NCI-H524 treated with DMSO at 0.1 percent for 48 hours (cell line): Measurements from ENCODE around the gene SREK1IP1.

Source experiments
- DNase-seq: peaks from one replicate; lab custom pipeline; 2025; lab: John Stamatoyannopoulos, UW

Gene SREK1IP1

DNA sequence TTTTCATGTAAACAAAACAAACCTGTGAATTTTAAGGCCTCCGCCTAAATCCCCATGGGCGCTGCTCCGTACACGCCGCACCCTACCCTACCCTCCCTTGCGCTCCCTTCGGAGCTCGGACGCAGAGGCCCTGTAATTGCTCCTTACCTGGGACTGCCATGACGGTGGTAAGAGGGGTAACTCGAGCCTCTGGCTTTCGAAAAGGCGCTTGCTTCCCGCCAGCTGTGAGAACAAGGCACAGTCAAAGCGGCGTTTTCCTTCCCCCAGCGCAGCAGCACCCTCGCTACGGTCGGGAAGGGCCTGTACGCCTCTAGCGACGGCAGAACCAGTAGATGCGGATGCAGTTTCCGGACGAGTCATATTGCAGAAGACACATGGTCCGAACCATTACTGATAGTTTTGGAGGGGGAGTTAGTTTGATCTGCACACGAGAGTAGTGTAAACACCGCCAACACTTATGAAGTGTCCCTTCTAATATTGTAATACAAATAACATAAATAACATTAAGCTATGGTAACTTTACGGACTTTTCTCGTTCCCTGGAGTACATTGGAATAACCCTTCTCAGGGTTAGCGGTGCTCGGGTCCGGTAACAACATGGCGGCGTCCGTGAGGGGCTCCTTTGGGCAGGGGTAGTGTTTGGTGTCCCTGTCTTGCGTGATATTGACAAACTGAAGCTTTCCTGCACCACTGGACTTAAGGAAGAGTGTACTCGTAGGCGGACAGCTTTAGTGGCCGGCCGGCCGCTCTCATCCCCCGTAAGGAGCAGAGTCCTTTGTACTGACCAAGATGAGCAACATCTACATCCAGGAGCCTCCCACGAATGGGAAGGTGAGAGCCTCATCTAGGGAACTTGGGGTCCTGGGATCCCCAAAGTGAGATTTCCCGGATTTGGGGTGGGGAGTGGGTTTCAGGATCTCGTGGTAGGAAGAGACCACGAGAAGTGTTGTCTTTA lies at the start of gene SREK1IP1, which contains the start of gene CWC27:
SREK1IP1 (minus strand) TSS at position 334 of the 955 bp plus-strand sequence; CDS start at position 160, 174 bp downstream.
CWC27 (plus strand) TSS at position 573 of the 955 bp plus-strand sequence; CDS start at position 790, 217 bp downstream.
- peak; percentile 80 for DNase-seq

DNA sequence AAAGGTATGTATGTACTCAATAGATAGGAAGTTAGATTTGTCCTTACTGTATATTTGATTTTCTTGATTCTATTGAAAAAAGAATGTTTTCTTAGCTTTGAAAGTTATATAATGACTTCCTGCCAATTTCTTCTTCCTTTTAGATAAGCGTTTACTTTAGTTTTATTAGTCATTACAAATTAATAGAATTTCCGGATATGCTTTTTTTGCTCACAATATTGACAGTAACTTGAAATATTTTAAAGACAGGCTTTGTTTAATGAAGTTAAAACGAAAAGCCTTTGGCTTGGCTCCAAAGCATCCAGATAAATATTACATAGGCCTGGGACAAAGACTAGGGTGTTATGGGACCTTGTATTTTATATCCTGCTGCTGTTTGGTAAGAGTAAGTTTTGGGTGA lies 49.8 kb upstream of the SREK1IP1 start:
- DNase-seq: no peak

DNA sequence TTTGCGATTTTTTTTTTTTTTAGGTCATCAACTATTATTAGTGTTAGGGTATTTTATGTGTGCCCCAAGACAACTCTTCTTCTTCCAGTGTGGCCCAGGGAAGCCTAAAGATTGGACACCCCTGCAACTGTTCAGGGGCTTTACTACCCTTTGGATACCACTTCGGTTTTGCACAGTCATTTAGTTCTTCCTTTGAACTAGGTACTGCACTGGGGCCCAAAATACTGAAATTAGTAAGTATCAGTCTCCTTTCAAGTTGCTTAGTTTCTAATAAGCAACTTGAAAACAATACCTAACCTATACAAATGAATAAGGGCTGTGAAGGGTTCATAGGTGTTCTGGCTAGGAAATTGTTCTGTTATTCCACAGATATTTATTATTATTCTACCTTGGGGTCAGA lies 45.6 kb upstream of the SREK1IP1 start:
- no peak for DNase-seq

DNA sequence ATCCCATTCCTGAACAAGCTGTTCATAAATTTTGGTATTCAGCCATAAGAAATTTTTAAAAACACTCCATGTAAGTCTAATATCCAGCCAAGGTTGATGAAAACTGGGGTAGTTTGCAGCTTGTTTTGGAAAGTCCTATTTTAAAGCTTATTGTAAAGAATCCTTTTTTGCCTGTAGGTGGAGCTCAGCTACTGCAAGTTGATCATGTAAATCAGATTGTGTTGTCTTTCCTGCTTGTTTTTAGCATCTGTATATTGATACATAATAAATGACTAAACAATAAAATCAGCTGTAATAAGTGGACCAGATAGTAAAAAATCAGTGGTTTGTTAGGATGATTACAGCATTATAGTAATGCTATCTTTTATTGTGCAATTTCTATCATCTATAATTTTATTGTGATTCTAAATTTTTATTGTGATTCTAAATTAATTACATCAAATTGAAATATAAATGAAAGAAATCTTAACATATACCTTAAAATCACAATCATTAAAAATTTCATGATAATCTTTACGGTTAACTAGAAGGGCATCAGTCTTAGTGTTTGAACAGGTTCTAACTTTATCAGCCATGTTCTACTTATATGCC lies 42.7 kb upstream of the SREK1IP1 start:
- peak; percentile 26 for DNase-seq

DNA sequence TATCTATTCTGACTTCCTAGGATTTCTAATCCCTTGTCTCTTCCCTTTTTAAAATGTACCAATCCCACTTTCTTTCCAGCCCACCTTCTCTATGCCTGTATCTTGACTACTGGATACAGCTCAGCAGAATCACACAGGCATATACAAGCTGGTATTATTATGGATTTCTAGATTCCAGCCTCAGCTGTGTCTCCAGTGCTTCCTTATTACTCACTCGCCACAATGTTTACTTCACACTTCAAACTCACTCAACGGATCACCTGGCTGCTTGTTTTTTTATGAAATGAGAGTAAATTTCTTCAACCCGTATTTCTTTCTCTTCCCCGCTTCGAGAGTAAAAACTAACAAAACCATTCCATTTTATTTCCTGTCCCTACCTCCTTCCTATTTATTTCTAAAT lies 39.0 kb upstream of the SREK1IP1 start:
- DNase-seq: no peak

DNA sequence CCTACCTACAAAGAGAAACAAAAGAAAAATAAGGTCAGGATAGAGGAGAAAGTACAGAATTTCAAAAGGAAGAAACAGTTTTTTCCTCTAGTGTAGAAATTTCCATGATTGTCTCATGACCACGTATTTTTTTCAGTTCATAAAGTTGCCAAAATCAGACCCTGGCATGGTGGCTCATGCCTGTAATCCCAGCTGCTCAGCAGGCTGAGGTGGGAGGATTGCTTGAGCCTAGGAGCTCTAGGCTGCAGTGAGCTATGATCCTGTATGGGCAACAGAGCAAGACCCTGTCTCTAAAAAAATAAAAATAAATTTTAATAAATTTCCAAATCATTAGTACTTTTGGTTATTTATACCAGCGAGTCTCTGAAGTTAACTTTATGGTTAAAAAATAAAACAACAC lies 38.0 kb upstream of the SREK1IP1 start:
- no peak for DNase-seq

DNA sequence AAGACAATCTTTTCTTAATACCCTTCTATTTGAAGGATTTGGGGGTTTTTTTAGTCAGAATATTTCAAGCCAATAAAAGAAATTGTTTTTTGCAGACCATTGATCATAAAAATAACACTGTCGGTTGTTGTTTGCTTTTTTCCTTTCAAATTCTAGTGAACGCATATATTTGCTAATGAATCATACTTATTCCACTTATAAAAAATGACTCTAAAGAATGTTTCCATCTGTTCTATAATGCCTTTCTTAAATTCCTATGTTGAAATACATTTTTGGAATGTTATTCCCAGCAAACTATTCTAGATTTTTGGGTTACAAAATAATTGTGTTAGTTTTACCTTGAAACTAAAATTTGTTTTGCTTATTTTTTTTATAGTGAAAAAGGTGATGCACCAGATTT lies 32.4 kb upstream of the SREK1IP1 start:
- no peak for DNase-seq

DNA sequence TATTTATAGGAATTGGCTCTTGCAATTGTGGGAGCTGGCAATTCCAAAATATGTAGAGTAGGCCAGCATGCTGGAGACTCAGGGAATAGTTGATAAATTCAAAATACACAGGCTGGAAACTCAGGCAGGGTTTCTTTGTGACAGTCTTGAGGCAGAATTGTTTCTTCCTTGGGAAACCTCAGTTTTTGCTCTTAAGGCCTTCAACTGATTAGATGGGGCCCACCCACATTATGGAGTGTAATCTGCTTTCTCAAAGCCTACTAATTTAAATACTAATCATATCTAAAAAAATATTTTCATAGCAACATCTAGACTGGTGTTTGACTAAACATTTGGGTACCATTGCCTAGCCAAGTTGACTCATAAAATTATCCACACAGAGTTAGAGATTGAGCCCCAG lies 27.8 kb upstream of the SREK1IP1 start:
- no peak for DNase-seq

DNA sequence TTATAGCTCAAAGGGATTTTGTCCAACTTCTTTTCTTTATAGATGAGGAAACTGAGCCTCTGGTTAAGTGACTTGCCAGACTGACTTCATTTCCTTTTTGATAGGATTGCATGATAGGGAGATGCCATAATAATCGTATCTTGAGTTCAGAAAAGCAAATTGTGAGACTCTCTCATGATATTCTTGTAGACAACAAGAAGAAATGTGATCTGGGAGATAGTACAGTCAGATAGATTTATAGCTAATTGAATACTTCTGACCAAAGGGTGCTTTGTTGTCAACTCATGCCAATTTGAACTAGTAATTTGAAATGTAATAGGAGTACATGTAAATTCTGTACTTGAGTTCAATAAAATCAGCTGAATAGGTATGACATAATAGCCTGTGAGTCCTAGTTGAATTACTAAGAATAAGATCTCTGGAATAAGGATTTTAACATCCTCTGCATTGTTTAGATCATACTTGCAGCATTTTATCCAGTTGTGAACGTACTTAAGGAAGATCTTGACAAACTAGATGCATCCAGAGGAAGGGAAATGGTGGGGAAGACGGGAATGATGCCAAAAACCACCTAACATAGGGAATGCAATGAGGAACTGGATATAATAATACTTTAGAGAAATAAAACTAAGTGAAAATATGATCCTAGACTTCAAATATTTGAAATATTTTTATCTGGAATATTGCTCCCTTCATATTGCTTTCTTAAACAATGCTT lies 25.7 kb upstream of the SREK1IP1 start:
- no peak for DNase-seq

DNA sequence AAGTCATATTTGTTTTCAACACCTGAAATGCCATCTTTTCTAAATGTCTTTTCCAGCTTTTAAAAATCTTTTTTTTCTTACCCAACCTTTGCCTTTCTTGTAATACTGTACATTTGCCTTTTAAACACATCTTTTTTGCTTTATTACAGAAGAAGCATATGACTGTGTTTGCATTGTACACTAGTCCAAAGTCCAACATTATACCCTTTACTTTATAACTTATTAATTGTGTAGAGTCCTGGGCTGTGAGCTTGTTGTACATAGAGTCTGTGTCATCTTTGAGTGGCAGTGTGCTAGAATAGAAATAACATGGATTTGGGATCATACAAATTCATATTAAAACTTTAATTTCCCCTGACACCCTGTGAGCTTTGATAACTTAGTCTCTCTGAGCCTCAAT lies 24.0 kb upstream of the SREK1IP1 start:
- DNase-seq: no peak

DNA sequence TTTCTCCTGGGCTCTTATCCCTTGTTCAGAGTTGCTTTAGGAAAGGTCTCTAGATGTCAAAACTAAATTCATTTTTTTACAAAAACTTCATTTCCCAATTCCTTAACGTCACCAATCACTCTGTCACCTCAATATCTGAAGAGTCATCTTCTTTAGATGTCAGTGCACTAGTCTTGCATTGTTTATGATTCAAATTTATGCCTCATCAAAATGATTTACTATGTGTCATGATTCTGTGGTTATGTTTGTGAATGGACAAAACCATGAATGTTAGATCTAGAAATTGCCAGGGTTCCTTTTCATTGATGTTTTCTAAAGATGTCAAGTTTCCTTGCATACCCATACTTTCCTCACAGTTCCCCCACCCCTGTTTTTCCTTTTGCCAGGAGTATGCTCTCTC lies 21.7 kb upstream of the SREK1IP1 start:
- DNase-seq: no peak

DNA sequence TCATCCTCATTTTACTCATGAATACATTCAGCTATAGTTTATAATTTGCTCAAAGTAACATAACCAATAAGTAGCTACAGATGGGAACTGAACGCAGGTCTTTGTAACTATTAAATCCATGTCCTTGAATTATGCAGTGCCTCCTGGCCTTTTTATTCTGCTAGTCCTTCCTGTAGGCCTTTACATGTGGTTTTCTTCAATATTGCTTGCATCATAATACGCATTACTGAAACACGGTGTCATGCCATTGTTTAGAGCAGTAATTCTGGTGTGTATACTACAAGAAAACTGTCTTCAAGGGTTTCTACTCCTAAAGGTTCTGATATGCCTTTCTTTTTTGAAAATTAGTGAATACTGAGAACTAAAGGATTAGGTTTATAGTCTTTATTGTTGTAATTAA lies 21.0 kb upstream of the SREK1IP1 start:
- no peak for DNase-seq

DNA sequence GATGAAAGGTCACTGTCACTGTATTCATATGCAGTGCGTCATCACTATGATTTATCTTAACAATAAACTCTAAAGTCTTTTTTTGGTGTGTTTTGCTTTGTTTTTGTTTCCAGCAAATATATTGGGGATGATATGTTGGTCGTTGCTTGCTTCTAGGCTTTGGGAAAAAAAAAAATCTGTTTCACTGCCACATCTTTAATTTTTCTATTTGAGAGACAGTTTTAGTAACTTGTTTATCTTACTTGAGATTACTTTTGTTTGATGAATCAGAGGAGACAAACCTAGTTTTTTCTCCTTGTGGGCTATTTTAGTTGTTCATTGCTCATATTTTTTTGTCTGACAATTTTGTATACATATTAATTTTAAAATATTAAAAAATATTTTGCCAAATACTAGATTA lies 19.7 kb upstream of the SREK1IP1 start:
- no peak for DNase-seq

DNA sequence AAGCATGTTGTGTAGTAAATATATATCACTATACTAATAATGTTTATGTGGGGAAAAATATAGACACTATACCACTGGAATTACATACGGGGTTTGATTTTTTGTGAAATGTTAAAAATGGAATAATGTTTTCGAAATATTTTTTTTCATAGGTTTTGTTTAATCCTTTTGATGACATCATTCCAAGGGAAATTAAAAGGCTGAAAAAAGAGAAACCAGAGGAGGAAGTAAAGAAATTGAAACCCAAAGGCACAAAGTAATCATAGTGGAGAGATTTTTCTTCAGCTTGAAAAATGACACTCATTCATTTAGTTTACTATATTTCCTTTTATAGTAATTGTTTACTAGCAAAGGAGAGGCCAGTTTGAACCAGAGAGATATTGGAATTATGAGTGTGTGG lies 17.9 kb upstream of the SREK1IP1 start:
- no peak for DNase-seq

DNA sequence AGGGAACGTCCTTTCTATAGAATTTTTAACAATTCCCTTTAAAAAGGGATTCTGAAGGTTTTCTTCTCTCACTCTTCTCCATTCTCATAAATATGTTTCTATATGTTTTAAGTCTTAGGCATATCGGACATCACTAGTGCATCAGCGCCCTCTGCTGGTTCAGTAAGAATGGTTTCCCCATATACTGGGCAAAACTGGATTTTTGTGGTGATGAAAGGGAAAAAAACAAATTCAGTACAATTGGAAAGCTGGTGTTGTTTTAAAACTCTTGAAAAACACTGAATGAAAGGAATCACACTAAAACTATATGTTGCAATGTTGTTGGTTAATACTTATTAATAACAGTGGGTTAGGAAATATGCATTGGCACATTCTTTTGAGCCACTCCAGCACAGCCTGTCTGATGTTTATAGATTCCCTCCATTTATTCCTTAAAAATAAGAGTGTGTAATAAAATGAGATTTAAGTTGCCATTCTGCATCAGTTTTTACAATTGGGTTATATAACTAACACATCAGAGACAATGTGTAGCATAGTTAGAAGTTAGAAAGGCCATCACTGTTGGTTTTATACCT lies 16.0 kb upstream of the SREK1IP1 start:
- DNase-seq: no peak

DNA sequence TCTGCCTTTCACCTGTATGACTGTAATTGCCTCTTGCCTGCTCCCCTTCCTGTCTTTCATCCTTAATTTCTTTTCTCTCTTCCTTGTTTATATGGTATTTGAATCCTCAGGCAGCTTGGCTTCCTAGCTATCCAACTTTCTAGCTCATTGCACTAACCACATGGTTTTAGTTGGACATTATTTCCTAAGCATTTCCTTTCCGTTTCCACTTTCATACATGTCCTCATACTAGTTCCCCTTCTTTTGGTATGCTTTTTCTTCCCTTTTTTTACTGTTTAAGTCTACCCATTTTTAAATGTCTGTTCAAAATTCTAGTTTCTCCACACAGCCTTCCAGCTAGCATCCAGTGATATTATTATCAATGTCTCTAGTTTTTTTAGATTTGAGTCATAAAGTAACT lies 6.8 kb upstream of the SREK1IP1 start:
- no peak for DNase-seq

DNA sequence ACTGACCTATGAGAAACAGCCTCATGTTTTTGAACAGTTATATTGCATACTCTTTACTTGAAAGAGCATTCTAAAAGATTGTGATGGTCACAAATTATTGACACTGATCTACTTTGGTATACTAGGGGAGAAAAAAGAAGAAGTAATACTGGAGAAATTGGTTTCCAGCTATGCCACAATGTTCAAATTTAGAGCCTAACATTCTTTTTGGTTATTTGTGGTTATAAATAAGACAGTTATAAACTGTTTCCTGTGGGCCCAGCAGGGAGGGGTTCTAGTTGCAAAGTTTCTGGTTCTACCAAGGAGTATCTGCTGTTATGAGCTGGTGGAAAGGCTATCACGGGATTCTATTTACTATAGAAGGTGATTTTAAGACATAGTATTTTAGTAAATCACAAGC lies 5.0 kb upstream of the SREK1IP1 start:
- DNase-seq: no peak

DNA sequence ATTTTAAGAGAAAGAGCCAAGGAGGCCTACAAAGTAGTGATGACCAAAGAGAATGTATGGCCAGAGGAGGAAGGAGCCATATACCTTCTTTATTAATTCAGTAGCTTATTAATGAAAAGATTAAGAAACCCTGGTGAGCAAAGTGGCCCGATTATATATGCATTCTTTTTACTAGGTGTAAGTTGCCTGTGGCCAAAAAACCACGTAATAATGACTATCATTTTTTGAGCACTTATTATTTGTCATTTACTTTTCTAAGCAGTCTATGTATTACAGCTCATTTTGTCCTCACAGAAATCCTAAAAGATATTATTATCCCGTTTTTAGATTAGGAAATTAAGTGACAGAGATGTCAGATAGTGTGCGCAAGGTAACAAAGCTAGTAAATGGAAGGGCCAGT lies 3.2 kb upstream of the SREK1IP1 start:
- no peak for DNase-seq

DNA sequence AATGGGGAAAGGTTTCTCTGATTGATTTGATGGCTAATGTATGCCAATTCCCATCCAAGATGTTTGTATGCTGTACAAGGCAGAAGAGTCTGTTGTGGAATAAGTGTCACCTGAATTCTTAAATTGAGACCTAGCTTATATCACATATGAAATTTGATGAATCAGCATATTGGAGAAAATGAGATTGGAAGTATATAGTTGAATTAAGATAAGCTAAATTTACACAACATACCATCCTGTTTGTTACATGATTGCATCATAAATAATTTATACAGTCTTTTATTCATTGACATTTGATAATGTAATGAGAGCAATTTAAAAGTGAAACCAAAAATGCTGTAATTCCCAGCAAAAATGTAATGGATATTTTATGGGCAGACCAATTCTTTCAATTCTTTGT lies 1.4 kb upstream of the SREK1IP1 start:
- no peak for DNase-seq

DNA sequence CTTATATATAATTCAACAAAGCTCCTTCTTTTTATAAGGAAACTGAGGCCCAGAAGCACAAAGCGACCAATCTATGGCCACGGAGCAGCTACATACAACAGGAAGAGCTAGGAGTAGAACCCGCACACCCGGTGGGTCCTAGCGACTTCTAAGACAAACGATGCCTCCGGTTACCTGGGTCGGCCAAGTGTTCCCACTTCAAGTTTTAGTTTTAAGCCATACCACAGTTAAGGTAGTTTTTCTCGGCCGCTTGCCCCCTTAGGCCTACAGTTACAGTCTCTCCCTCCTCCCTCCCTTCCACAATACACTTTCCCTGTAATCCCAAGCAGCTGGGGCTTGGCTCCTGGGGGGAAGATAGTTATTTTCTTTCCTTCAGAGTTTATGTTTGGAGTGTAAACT lies 533 bp downstream of the SREK1IP1 start:
- peak; percentile 39 for DNase-seq

DNA sequence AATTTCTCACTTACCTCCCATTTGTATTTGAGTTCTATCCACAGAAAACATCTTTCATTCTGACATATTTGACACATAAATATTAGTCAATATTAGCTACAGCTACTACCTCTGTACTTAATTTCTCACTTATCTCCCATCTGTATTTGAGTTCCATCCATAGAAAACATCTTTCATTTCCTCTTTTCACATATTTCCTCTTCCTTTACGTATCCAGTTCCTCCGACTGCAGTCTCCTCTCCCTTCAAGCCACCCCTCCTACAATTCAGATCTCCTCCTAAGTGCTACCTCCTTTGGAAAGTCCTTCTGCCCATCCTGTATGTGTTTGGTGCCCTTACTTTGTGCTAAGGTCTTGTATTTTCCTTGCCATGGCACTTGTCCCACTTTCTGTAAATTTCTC lies 1.6 kb downstream of the SREK1IP1 start:
- DNase-seq: no peak

DNA sequence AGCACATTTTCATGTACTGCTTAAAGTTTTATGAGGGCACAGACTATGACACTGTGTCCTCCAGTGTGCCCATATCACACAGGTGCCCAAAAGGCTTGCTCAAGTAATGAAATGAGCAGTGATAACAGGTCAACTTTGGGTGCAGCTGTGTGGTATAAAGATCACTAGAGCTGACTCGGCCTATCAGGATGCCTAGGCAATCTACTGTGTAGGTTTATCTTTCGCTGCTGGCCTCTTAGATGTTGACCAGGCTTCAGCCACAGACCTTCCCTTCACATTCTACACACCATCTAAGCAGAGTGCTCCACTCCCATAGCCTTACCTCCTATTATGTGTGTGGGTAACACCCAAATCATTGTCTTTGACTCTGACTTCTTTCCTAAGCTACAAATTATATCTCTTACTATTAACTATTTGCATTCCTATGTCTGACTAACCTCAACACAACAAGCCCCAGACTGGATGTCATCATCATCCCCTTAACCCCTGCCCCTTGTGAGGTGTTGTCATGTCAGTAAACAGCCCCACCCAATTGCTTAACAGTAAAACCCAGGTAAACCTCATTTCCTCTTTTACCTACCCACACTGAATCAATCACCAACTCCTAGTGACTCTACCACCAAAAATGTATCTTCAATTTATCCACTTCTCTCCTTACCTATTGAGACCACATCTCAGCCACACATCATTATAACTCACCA lies 2.5 kb downstream of the SREK1IP1 start:
- no peak for DNase-seq
